HepG2 (cell line): ENCODE results near the gene GBP4. TPM values are rescaled to one million over a fixed set of nuclear protein-coding genes. Genes with fewer than 3 reads are reported as not detected.

ENCODE experiments used
- ATAC-seq: fragments of 200-7000 bp; cut with Tn5 transposase; 3 replicates; pipeline ENCODE4 v1.9.1; 2020; ENCODE audit warnings: mild to moderate bottlenecking, moderate library complexity
- BruUV-seq: library from RNA; stranded (reverse); fragments of 400-500 nt; replicated peaks from 2 replicates; lab custom pipeline; 2021; lab: Mats Ljungman, UMichigan
- CTCF ChIA-PET: fragments of 300-600 bp; formaldehyde crosslinking; extraction: SDS; loops from one replicate; lab custom pipeline; 2021; ENCODE audit warnings: low total read pairs, inconsistent platforms, low intra/inter-chr PET ratio; lab: Yijun Ruan, JAX
- POLR2A ChIA-PET: fragments of 350-600 bp; sonication (Branson Sonifier 250); formaldehyde crosslinking; loops from one replicate; lab custom pipeline; 2020; ENCODE audit warnings: antibody characterized with exemption, inconsistent platforms; lab: Yijun Ruan, JAX
- DNase-seq: peaks from one replicate; pipeline ENCODE4 v3.0.0-alpha.2; 2015; ENCODE audit warnings: low spot score
- FAIRE-seq: peaks from 3 replicates; lab custom pipeline; 2011; peaks lifted over from hg19 to GRCh38; lab: Jason Lieb, UNC
- H2AFZ ChIP-seq: one replicate; pipeline ENCODE4 v1.6.1; 2011; ENCODE audit warnings: low read length, inconsistent platforms
- H3K27ac ChIP-seq: fragments of 300-600 bp; 3 replicates; pipeline ENCODE4 v1.8.0; 2011; ENCODE audit warnings: mixed run types, mild to moderate bottlenecking, mixed read lengths, low read length, inconsistent platforms; ENCODE audit not compliant: insufficient read depth; ENCODE audit errors: extremely low read length
- H3K27me3 ChIP-seq, 2 experiments: fragments of 200-600 bp in 1 of 2; 2 replicates in 1 of 2; 3 replicates in 1 of 2; pipeline versions ENCODE4 v1.6.0 to v1.8.0; 2011; ENCODE audit warnings: low read length in 2 of 2, mild to moderate bottlenecking in 2 of 2, moderate library complexity in 2 of 2, inconsistent platforms in 1 of 2; ENCODE audit not compliant: insufficient read depth in 2 of 2, control insufficient read depth in 1 of 2
- H3K36me3 ChIP-seq, 2 experiments: fragments of 200-600 bp in 1 of 2; replicated peaks in 1 of 2; 2 replicates in 1 of 2; 3 replicates in 1 of 2; pipeline versions ENCODE4 v1.5.1 to v1.8.0; 2011; ENCODE audit warnings: low read length in 2 of 2, inconsistent platforms in 1 of 2; ENCODE audit not compliant: insufficient read depth in 2 of 2, control insufficient read depth in 1 of 2
- H3K4me1 ChIP-seq: 2 replicates; pipeline ENCODE4 v1.5.1; 2012; ENCODE audit warnings: low read length, inconsistent platforms; ENCODE audit not compliant: insufficient read depth
- H3K4me2 ChIP-seq: 2 replicates; pipeline ENCODE4 v1.6.0; 2011; ENCODE audit warnings: low read depth, low read length, inconsistent platforms
- H3K4me3 ChIP-seq, 3 experiments: fragments of 200-600 bp in 1 of 3; sonication (generic), shearing (Covaris generic) in 1 of 3; replicated peaks in 1 of 3; 2 replicates each; pipeline ENCODE4 v1.5.1; 2011 to 2016; ENCODE audit warnings: low read length in 3 of 3, inconsistent platforms in 2 of 3, low read depth in 2 of 3, mild to moderate bottlenecking in 2 of 3, control low read depth in 1 of 3, mixed read lengths in 1 of 3; ENCODE audit not compliant: insufficient read depth in 1 of 3
- H3K79me2 ChIP-seq: one replicate; pipeline ENCODE4 v1.6.1; 2011; ENCODE audit warnings: low read length, inconsistent platforms; ENCODE audit not compliant: insufficient read depth
- H3K9ac ChIP-seq: 2 replicates; pipeline ENCODE4 v1.6.0; 2011; ENCODE audit warnings: mild to moderate bottlenecking, low read depth, low read length, inconsistent platforms; ENCODE audit not compliant: insufficient read depth
- H3K9me3 ChIP-seq: 2 replicates; pipeline ENCODE4 v1.5.1; 2012; ENCODE audit warnings: mild to moderate bottlenecking, low read length
- H4K20me1 ChIP-seq: 2 replicates; pipeline ENCODE4 v1.6.0; 2011; ENCODE audit warnings: inconsistent platforms, mild to moderate bottlenecking, low read length, moderate library complexity; ENCODE audit not compliant: insufficient read depth
- FOXA1 ChIP-seq, 2 experiments: fragments of 450-650 bp in 1 of 2; sonication (generic) in 1 of 2; formaldehyde crosslinking in 1 of 2; IDR thresholded peaks; 2 replicates each; pipeline versions ENCODE4 v1.4.0 to v1.6.1; 2016 to 2020; ENCODE audit warnings: missing genetic modification reagents in 1 of 2
- HDAC2 ChIP-seq: sonication (generic); formaldehyde crosslinking; IDR thresholded peaks from 2 replicates; pipeline ENCODE4 v1.4.0; 2020; ENCODE audit warnings: missing genetic modification reagents
- JARID2 ChIP-seq: sonication (generic); formaldehyde crosslinking; IDR thresholded peaks from 2 replicates; pipeline ENCODE4 v1.8.1; 2023; ENCODE audit warnings: missing genetic modification reagents, inconsistent platforms; ENCODE audit not compliant: insufficient replicate concordance
- NFE2 ChIP-seq: sonication (generic); formaldehyde crosslinking; IDR thresholded peaks from 2 replicates; pipeline ENCODE4 v1.4.0; 2020; ENCODE audit warnings: missing genetic modification reagents
- NKX3-1 ChIP-seq: sonication (generic); formaldehyde crosslinking; IDR thresholded peaks from 2 replicates; pipeline ENCODE4 v1.5.0; 2020; ENCODE audit warnings: missing genetic modification reagents
- PATZ1 ChIP-seq: sonication (generic); formaldehyde crosslinking; IDR thresholded peaks from 2 replicates; pipeline ENCODE4 v1.4.0; 2020; ENCODE audit warnings: missing genetic modification reagents
- SNAI1 ChIP-seq: sonication (generic); formaldehyde crosslinking; IDR thresholded peaks from 2 replicates; pipeline ENCODE4 v1.5.0; 2020; ENCODE audit warnings: mild to moderate bottlenecking, missing genetic modification reagents, borderline replicate concordance
- ZNF12 ChIP-seq: sonication (generic); formaldehyde crosslinking; IDR thresholded peaks from 2 replicates; pipeline ENCODE4 v1.5.0; 2020; ENCODE audit warnings: missing genetic modification reagents
- ZNF251 ChIP-seq: sonication (generic); formaldehyde crosslinking; IDR thresholded peaks from 2 replicates; pipeline ENCODE4 v1.9.0; 2021; ENCODE audit warnings: mild to moderate bottlenecking, missing genetic modification reagents
- ZNF256 ChIP-seq: sonication (generic); formaldehyde crosslinking; conservative IDR thresholded peaks from 2 replicates; pipeline ENCODE4 v1.4.0; 2020; ENCODE audit warnings: missing genetic modification reagents
- ZNF646 ChIP-seq: sonication (generic); formaldehyde crosslinking; IDR thresholded peaks from 2 replicates; pipeline ENCODE4 v1.9.0; 2021; ENCODE audit warnings: mild to moderate bottlenecking, missing genetic modification reagents
- WGBS: methylation state at CpG from one replicate; pipeline ENCODE4 v1.1.6; 2017; ENCODE audit warnings: low lambda C conversion rate; 5-methylcytosine and 5-hydroxymethylcytosine counted together
- in situ Hi-C: cut with HindIII; loops from 2 replicates; pipeline ENCODE4 v1.10.0; 2017; ENCODE audit warnings: low pct_unique_long_range_greater_than_20kb; ENCODE audit not compliant: extremely low pct_ligation_motif_present
- intact Hi-C: fragments of 100-400 bp; cut with micrococcal nuclease; formaldehyde crosslinking; loops from one replicate; pipeline ENCODE4 v1.10.0; 2022; ENCODE audit not compliant: unreplicated experiment
- polyA plus RNA-seq, 8 experiments: library from polyadenylated mRNA; depleted of rRNA in 3 of 8; stranded (reverse) in 7 of 8; unstranded in 1 of 8; fragments of >200 nt; fragmentation: Illumina TruSeq in 4 of 8; extraction: Trizol in 4 of 8; gene quantifications; 2 replicates each; pipeline versions ENCODE4 v1.2.1 to v1.2.3, GENCODE V29; 2011 to 2016; ENCODE audit warnings: low read depth in 4 of 8, missing spikeins in 1 of 8, mixed read lengths in 1 of 8; ENCODE audit not compliant: insufficient read depth in 1 of 8
- total RNA-seq, 5 experiments: library from RNA; depleted of rRNA; stranded (reverse); fragments of >200 nt; fragmentation: Illumina TruSeq; extraction: Trizol; gene quantifications; 2 replicates each; pipeline ENCODE4 v1.2.3, GENCODE V29; 2016; ENCODE audit warnings: low read depth in 1 of 5

GBP4 gene
- total and polyA plus RNA-seq, 2 of the 13 experiments (the other 11 are each of a cell fraction or from before 2014, with no cell fraction given), result not detected

GRCh38 chr1:89179343-89179742, 19.4 kb downstream of the GBP4 start:
- Histone ChIP-seq H3K9me3 (no peaks in the 10 kb centered on the region), H3K4me2 (no peak overlapping the region), H3K27ac (no peak overlapping the region), H3K27me3 (no peaks in the 10 kb centered on the region; a peak in 2 of 5 replicates), H3K36me3 (no peaks in the 10 kb centered on the region), H3K4me3 (no peak overlapping the region), H2AFZ (no peak overlapping the region), H4K20me1 (no peaks in the 10 kb centered on the region), H3K9ac (no peak overlapping the region), H3K4me1 (no peaks in the 10 kb centered on the region), H3K79me2 (no peaks in the 10 kb centered on the region)
- ATAC-seq (no peak), DNase-seq (no peak), FAIRE-seq (no peak)
- ChIA-PET POLR2A (no interaction called here), CTCF (no interaction called here)
- in situ Hi-C loops (no loop called here), intact Hi-C loops (no loop called here)
- BruUV-seq, result no TSS peak
- 0% methylated on average over 2 of the region's 2 CpGs for WGBS
- TF ChIP-seq ZNF12 (no peak), SNAI1 (CRISPR knock-in tag) (no peak), NKX3-1 (no peak), ZNF256 (no peak), PATZ1 (CRISPR knock-in tag) (no peak), ZNF251 (no peak), FOXA1 (IDR thresholded peaks at IDR 0.05) (no peak), FOXA1 (CRISPR knock-in tag; IDR thresholded peaks at IDR 0.05) (no peak), ZNF646 (CRISPR knock-in tag) (no peak), JARID2 (CRISPR knock-in tag) (no peak), NFE2 (CRISPR knock-in tag) (no peak), HDAC2 (no peak)
